Ishikawa (cell line): ENCODE results near the gene ING3.

ENCODE experiments used
- CEBPB ChIP-seq: IDR thresholded peaks from 2 replicates; pipeline ENCODE4 v1.6.1; 2012
- CREB1 ChIP-seq: IDR thresholded peaks from 2 replicates; pipeline ENCODE4 v1.6.1; 2012; ENCODE audit warnings: low read depth
- EGR1 ChIP-seq: IDR thresholded peaks from 2 replicates; pipeline ENCODE4 v1.6.1; 2012
- EP300 ChIP-seq: IDR thresholded peaks from 2 replicates; pipeline ENCODE4 v1.6.1; 2012; ENCODE audit warnings: borderline replicate concordance
- FOXM1 ChIP-seq: IDR thresholded peaks from 2 replicates; pipeline ENCODE4 v1.6.1; 2012; ENCODE audit warnings: low read depth, borderline replicate concordance
- MAX ChIP-seq: IDR thresholded peaks from 2 replicates; pipeline ENCODE4 v1.6.1; 2012
- NFIC ChIP-seq: IDR thresholded peaks from 2 replicates; pipeline ENCODE4 v1.6.1; 2012
- RAD21 ChIP-seq: IDR thresholded peaks from 2 replicates; pipeline ENCODE4 v1.6.1; 2012; ENCODE audit warnings: low read depth
- REST ChIP-seq: IDR thresholded peaks from 2 replicates; pipeline ENCODE4 v1.6.1; 2012; ENCODE audit warnings: low read depth, mild to moderate bottlenecking
- TAF1 ChIP-seq: IDR thresholded peaks from 2 replicates; pipeline ENCODE4 v1.6.1; 2012; ENCODE audit warnings: low read depth, mild to moderate bottlenecking
- TCF12 ChIP-seq: IDR thresholded peaks from 2 replicates; pipeline ENCODE4 v1.6.1; 2012; ENCODE audit warnings: low read depth
- TEAD4 ChIP-seq: IDR thresholded peaks from 2 replicates; pipeline ENCODE4 v1.6.1; 2012
- USF1 ChIP-seq: IDR thresholded peaks from 2 replicates; pipeline ENCODE4 v1.6.1; 2012
- YY1 ChIP-seq: IDR thresholded peaks from 2 replicates; pipeline ENCODE4 v1.6.1; 2012; ENCODE audit warnings: low read depth
- ZBTB7A ChIP-seq: IDR thresholded peaks from 2 replicates; pipeline ENCODE4 v1.6.1; 2012; ENCODE audit warnings: low read depth

Gene ING3

GRCh38 chr7:121000081-121000983, 49.8 kb downstream of the ING3 start:
- TF ChIP-seq YY1, result no peak
- TF ChIP-seq TCF12, result no peak
- no peak for TF ChIP-seq RAD21
- no peak for TF ChIP-seq CREB1
- no peak for TF ChIP-seq ZBTB7A
- TF ChIP-seq EP300, result no peak
- no peak for TF ChIP-seq EGR1
- no peak for TF ChIP-seq MAX
- no peak for TF ChIP-seq TEAD4
- no peak for TF ChIP-seq NFIC
- no peak for TF ChIP-seq REST
- no peak for TF ChIP-seq FOXM1
- no peak for TF ChIP-seq TAF1
- no peak for TF ChIP-seq USF1
- no peak for TF ChIP-seq CEBPB

- TF ChIP-seq NFIC (no peak), USF1 (no peak), CEBPB (no peak), CREB1 (no peak), TAF1 (no peak), MAX (no peak), RAD21 (no peak), REST (no peak), EP300 (no peak), FOXM1 (no peak), ZBTB7A (no peak), EGR1 (no peak), TCF12 (no peak), YY1 (no peak)
Measured at GRCh38 chr7:121001234-121001906, 50.8 kb downstream of the ING3 start.

GRCh38 chr7:121002048-121002756, 51.6 kb downstream of the ING3 start:
- TF ChIP-seq CEBPB (no peak), EGR1 (no peak), EP300 (no peak), NFIC (no peak), TCF12 (no peak), FOXM1 (no peak), REST (no peak), USF1 (no peak), TAF1 (no peak), MAX (no peak), CREB1 (no peak), YY1 (no peak), TEAD4 (no peak)
